M059J (cell line): Measurements from ENCODE around the gene CBX8. TPM values are rescaled to one million over a fixed set of nuclear protein-coding genes. Genes with fewer than 3 reads are reported as not detected.
A peak's percentile ranks its signal among the peaks of the same experiment; 100 is the strongest.

Experiments
- DNase-seq: peaks from one replicate; pipeline ENCODE4 v3.0.0-alpha.2; 2012; ENCODE audit warnings: low read depth
- total RNA-seq: library from RNA; depleted of rRNA; stranded (reverse); fragments of >200 nt; shearing (Covaris generic); gene quantifications from 2 replicates; pipeline ENCODE4 v1.2.3, GENCODE V29; 2014; rRNA removed

CBX8 gene
- total RNA-seq, 1 experiment from 2014 or later, result 7.3 TPM

- DNase-seq, result no peak
These were observed 46.0 kb downstream of the CBX8 start for GRCh38 chr17:79750650-79751545.

GRCh38 chr17:79749958-79750357 lies 46.9 kb downstream of the CBX8 start:
- no peak for DNase-seq

- peak; percentile 45 for DNase-seq
These were observed 47.6 kb downstream of the CBX8 start for GRCh38 chr17:79749156-79749815.

- DNase-seq, result no peak
These were observed 48.4 kb downstream of the CBX8 start for GRCh38 chr17:79748295-79749099.

GRCh38 chr17:79747508-79748294 lies 49.2 kb downstream of the CBX8 start:
- DNase-seq, result no peak

- DNase-seq, result no peak
These were observed 49.9 kb downstream of the CBX8 start for GRCh38 chr17:79746889-79747507.

- DNase-seq, result no peak
These were observed 51.2 kb downstream of the CBX8 start for GRCh38 chr17:79745641-79746105.

- no peak for DNase-seq
These were observed 53.3 kb downstream of the CBX8 start for GRCh38 chr17:79743614-79744013.

- DNase-seq, result no peak
These were observed 53.9 kb downstream of the CBX8 start for GRCh38 chr17:79742951-79743476.

- DNase-seq, result no peak
These were observed 54.3 kb downstream of the CBX8 start for GRCh38 chr17:79742589-79742918.

Other genes starting within 250 kb of the CBX8 start
- not detected in 2 replicates for gene RBFOX3, start 186.0 kb downstream of the CBX8 start, total RNA-seq
- gene ENPP7, start 66.1 kb downstream of the CBX8 start, total RNA-seq, result not detected in 2 replicates
- gene CBX2, start 18.9 kb downstream of the CBX8 start, total RNA-seq, result 3.0 and 4.0 TPM in 2 replicates
- 11.6 and 21.2 TPM in 2 replicates for gene CBX4, start 42.4 kb upstream of the CBX8 start, total RNA-seq
- gene TBC1D16, start 238.8 kb upstream of the CBX8 start, total RNA-seq, result 9.3 and 15.3 TPM in 2 replicates
- 0.94 and 1.3 TPM in 2 replicates for gene CCDC40, start 239.6 kb upstream of the CBX8 start, total RNA-seq